Measurements from ENCODE around the gene ZBED2. TPM values are rescaled to one million over a fixed set of nuclear protein-coding genes. Genes with fewer than 3 reads are reported as not detected.

Gene ZBED2
- total RNA-seq, 2 donors from 2014 or later: 0.52 TPM; not detected in 1

- intact Hi-C loops (cut with DNase I): no loop called here
- Histone ChIP-seq H3K27ac (no peak overlapping the region), H3K36me3 (no peaks in the 10 kb centered on the region), H3K4me1 (no peaks in the 10 kb centered on the region), H3K4me3 (no peak overlapping the region), H3K27me3 (no peaks in the 10 kb centered on the region), H3K9ac (ENCODE audit: low read depth in 2 of 2, low read length in 2 of 2) (no peak overlapping the region), H3K9me3 (no peaks in the 10 kb centered on the region)
- TF ChIP-seq CTCF (IDR thresholded peaks at IDR 0.05): no peak
- DNase-seq: no peak
Observed at GRCh38 chr3:111605018-111605417, 9.9 kb upstream of the ZBED2 start.

GRCh38 chr3:111604119-111604518 is 9.0 kb upstream of the ZBED2 start:
- Histone ChIP-seq H3K4me3 (no peak overlapping the region), H3K27ac (no peak overlapping the region), H3K9ac (ENCODE audit: low read depth in 2 of 2, low read length in 2 of 2) (no peak overlapping the region), H3K27me3 (no peaks in the 10 kb centered on the region), H3K9me3 (no peaks in the 10 kb centered on the region), H3K36me3 (no peaks in the 10 kb centered on the region), H3K4me1 (no peaks in the 10 kb centered on the region)
- no peak for TF ChIP-seq CTCF (IDR thresholded peaks at IDR 0.05)
- DNase-seq: no peak
- intact Hi-C loops (cut with DNase I): no loop called here

GRCh38 chr3:111603679-111604078 is 8.5 kb upstream of the ZBED2 start:
- intact Hi-C loops (cut with DNase I): no loop called here
- Histone ChIP-seq H3K4me3 (no peak overlapping the region), H3K36me3 (no peaks in the 10 kb centered on the region), H3K9me3 (no peaks in the 10 kb centered on the region), H3K4me1 (no peaks in the 10 kb centered on the region), H3K9ac (ENCODE audit: low read depth in 2 of 2, low read length in 2 of 2) (no peak overlapping the region), H3K27me3 (no peaks in the 10 kb centered on the region), H3K27ac (no peak overlapping the region)
- TF ChIP-seq CTCF (IDR thresholded peaks at IDR 0.05): no peak
- DNase-seq: no peak

GRCh38 chr3:111601810-111602209 is 6.7 kb upstream of the ZBED2 start:
- Histone ChIP-seq H3K9ac (ENCODE audit: low read depth in 2 of 2, low read length in 2 of 2) (no peak overlapping the region), H3K4me3 (no peak overlapping the region), H3K27me3 (no peaks in the 10 kb centered on the region), H3K9me3 (no peaks in the 10 kb centered on the region), H3K36me3 (no peaks in the 10 kb centered on the region), H3K27ac (no peak overlapping the region), H3K4me1 (no peaks in the 10 kb centered on the region)
- TF ChIP-seq CTCF (IDR thresholded peaks at IDR 0.05): no peak
- DNase-seq: no peak
- intact Hi-C loops (cut with DNase I): no loop called here

- DNase-seq: no peak
- intact Hi-C loops (cut with DNase I): no loop called here
- Histone ChIP-seq H3K27ac (no peak overlapping the region), H3K4me3 (no peak overlapping the region), H3K9ac (ENCODE audit: low read depth in 2 of 2, low read length in 2 of 2) (no peak overlapping the region), H3K27me3 (no peaks in the 10 kb centered on the region), H3K36me3 (no peaks in the 10 kb centered on the region), H3K4me1 (no peaks in the 10 kb centered on the region), H3K9me3 (no peaks in the 10 kb centered on the region)
- no peak for TF ChIP-seq CTCF (IDR thresholded peaks at IDR 0.05)
Observed at GRCh38 chr3:111598552-111598951, 3.4 kb upstream of the ZBED2 start.

GRCh38 chr3:111598139-111598538 is 3.0 kb upstream of the ZBED2 start:
- no peak overlapping the region for H3K27ac ChIP-seq
- no peaks in the 10 kb centered on the region for H3K36me3 ChIP-seq
- no peak overlapping the region for H3K4me3 ChIP-seq
- H3K9ac ChIP-seq (ENCODE audit: low read depth in 2 of 2, low read length in 2 of 2): no peak overlapping the region
- no peaks in the 10 kb centered on the region for H3K9me3 ChIP-seq
- intact Hi-C loops (cut with DNase I): no loop called here
- no peak for TF ChIP-seq CTCF (IDR thresholded peaks at IDR 0.05)
- no peaks in the 10 kb centered on the region for H3K27me3 ChIP-seq
- no peaks in the 10 kb centered on the region for H3K4me1 ChIP-seq
- DNase-seq: no peak
